ENCODE measurements around the gene IDI2. TPM values are rescaled to one million over a fixed set of nuclear protein-coding genes. Genes with fewer than 3 reads are reported as not detected.
A peak's percentile ranks its signal among the peaks of the same experiment; 100 is the strongest.

The IDI2 gene
- polyA plus RNA-seq, 2 of the 4 experiments (the other 2 are of a cell fraction) = not detected

DNA sequence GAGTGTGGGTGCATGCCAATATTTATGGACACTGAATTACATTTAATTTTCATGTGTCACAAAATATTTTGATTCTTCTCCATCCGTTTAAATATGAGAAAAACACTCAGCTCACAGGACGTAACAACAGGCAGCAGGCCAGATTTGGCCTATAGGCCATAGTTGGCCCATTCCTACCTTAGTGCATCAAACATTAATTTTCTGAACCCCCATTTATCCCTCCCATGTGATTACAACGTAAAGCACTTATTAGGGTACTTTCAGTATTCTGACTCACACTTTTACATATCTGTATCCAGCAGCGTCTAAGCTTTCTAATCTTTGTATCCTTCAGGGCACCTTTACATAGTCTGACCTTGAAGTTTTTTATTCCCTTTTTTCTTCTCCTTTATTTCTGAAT is 19.3 kb upstream of the IDI2 start:
- Histone ChIP-seq H3K9me3 (no peaks in the 10 kb centered on the region), H3K4me1 (peaks cover 5% of the 10 kb centered on the region; the same call in 1 of the 3 replicates), H3K27ac (no peak overlapping the region), H3K4me3 (no peak overlapping the region), H3K4me2 (no peak overlapping the region)
- DNase-seq (ENCODE audit: low read depth in 1 of 2, low spot score in 1 of 2) = no peak
- TF ChIP-seq MAFK (IDR thresholded peaks at IDR 0.05; ENCODE audit: partially characterized antibody) (no peak), HOXA7 (CRISPR knock-in tag; IDR thresholded peaks at IDR 0.05) (peak; percentile 87)
- ChIA-PET CTCF (interaction anchor here (1.0 kb wide), 1 partner anchor 9 kb away, joined by 3 read pairs; no protein-coding TSS in a partner anchor), POLR2A (no interaction called here)
- FAIRE-seq = no peak
- 87% methylated on average over 4 of the region's 4 CpGs for WGBS (ENCODE audit: missing lambda C conversion rate)
- ATAC-seq = no peak

DNA sequence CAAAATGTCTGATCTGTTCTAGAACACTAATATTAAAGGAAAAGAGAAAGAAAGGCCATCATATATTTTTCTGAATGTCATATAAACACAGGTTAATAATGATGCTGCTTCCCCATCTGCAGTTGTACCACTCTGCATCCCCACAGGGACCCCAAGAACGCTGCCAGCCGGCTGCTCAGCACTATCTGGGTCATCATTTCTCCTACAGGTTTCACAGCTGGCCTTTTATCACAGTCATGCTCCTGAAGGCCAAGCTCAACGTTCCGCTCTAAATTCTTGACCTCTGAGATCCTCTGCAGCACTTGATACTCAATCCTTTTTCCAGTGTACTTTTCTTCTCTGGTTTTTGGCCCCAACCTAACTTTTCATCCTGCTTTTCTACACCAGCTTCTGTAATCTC is 18.5 kb upstream of the IDI2 start:
- CTCF ChIA-PET = interaction anchor here (0.8 kb wide), 1 partner anchor 15 kb away, joined by 3 read pairs; no protein-coding TSS in a partner anchor
- TF ChIP-seq MAFK (IDR thresholded peaks at IDR 0.05; ENCODE audit: partially characterized antibody) (no peak), MYC (IDR thresholded peaks at IDR 0.05; ENCODE audit: borderline replicate concordance, low read length) (no peak), RAD21 (conservative IDR thresholded peaks at IDR 0.05 in 1 of 2, IDR thresholded peaks at IDR 0.05 in 1 of 2) (no peak), SMC3 (IDR thresholded peaks at IDR 0.05) (no peak)
- TF ChIP-seq, protein P1, sequence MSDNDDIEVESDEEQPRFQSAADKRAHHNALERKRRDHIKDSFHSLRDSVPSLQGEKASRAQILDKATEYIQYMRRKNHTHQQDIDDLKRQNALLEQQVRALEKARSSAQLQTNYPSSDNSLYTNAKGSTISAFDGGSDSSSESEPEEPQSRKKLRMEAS (IDR thresholded peaks at IDR 0.05) = no peak
- H3K4me3 ChIP-seq = no peak overlapping the region
- no peak overlapping the region for H3K27ac ChIP-seq
- H3K4me1 ChIP-seq = peaks cover 5% of the 10 kb centered on the region; the same call in 1 of the 3 replicates
- WGBS (ENCODE audit: missing lambda C conversion rate) = 90% methylated on average over 4 of the region's 4 CpGs
- DNase-seq (ENCODE audit: low read depth in 1 of 2, low spot score in 1 of 2) (no peak), FAIRE-seq (no peak), ATAC-seq (no peak)
- POLR2A ChIA-PET = no interaction called here
- no peaks in the 10 kb centered on the region for H3K9me3 ChIP-seq
- H3K4me2 ChIP-seq = no peak overlapping the region

GRCh38 chr10:1043532-1043995 is 17.9 kb upstream of the IDI2 start:
- CTCF ChIA-PET = no interaction called here
- TF ChIP-seq GATA3 (IDR thresholded peaks at IDR 0.05; ENCODE audit: borderline replicate concordance) = no peak
- TF ChIP-seq, protein P2, sequence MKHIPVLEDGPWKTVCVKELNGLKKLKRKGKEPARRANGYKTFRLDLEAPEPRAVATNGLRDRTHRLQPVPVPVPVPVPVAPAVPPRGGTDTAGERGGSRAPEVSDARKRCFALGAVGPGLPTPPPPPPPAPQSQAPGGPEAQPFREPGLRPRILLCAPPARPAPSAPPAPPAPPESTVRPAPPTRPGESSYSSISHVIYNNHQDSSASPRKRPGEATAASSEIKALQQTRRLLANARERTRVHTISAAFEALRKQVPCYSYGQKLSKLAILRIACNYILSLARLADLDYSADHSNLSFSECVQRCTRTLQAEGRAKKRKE (CRISPR knock-in tag; IDR thresholded peaks at IDR 0.05; ENCODE audit: low read depth) = no peak
- TF ChIP-seq, protein P1 (IDR thresholded peaks at IDR 0.05) = no peak
- no peak for TF ChIP-seq CHD2 (IDR thresholded peaks at IDR 0.05; ENCODE audit: low read length, partially characterized antibody)
- no peak for TF ChIP-seq EHF (CRISPR knock-in tag; IDR thresholded peaks at IDR 0.05)
- TF ChIP-seq POLR2AphosphoS2 (conservative IDR thresholded peaks at IDR 0.05; ENCODE audit: low read length) = no peak
- H3K9me3 ChIP-seq = no peaks in the 10 kb centered on the region
- POLR2A ChIA-PET = no interaction called here
- H3K4me3 ChIP-seq = no peak overlapping the region
- peaks cover 5% of the 10 kb centered on the region; the same call in 1 of the 3 replicates for H3K4me1 ChIP-seq
- H3K27ac ChIP-seq = no peak overlapping the region
- ATAC-seq = no peak
- FAIRE-seq = no peak
- H3K4me2 ChIP-seq = no peak overlapping the region
- no peak for DNase-seq (ENCODE audit: low read depth in 1 of 2, low spot score in 1 of 2)
- WGBS (ENCODE audit: missing lambda C conversion rate) = 91% methylated on average over 12 of the region's 12 CpGs

GRCh38 chr10:1041514-1041913 is 15.9 kb upstream of the IDI2 start:
- Histone ChIP-seq H3K27ac (no peak overlapping the region), H3K9me3 (no peaks in the 10 kb centered on the region), H3K4me3 (no peak overlapping the region), H3K4me2 (no peak overlapping the region), H3K4me1 (no peaks in the 10 kb centered on the region)
- ChIA-PET POLR2A (interaction anchor here (0.7 to 0.8 kb wide), 2 partner anchors 8 to 112 kb away, joined by 3 to 5 read pairs; partner anchors contain the start of gene IDI1), CTCF (no interaction called here)
- ATAC-seq = no peak
- no peak for FAIRE-seq
- WGBS (ENCODE audit: missing lambda C conversion rate) = 92% methylated on average over 9 of the region's 9 CpGs
- no peak for DNase-seq (ENCODE audit: low read depth in 1 of 2, low spot score in 1 of 2)
- TF ChIP-seq, protein P3, sequence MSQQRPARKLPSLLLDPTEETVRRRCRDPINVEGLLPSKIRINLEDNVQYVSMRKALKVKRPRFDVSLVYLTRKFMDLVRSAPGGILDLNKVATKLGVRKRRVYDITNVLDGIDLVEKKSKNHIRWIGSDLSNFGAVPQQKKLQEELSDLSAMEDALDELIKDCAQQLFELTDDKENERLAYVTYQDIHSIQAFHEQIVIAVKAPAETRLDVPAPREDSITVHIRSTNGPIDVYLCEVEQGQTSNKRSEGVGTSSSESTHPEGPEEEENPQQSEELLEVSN (IDR thresholded peaks at IDR 0.05; ENCODE audit: borderline replicate concordance, low read depth) = no peak
- TF ChIP-seq, protein P4, sequence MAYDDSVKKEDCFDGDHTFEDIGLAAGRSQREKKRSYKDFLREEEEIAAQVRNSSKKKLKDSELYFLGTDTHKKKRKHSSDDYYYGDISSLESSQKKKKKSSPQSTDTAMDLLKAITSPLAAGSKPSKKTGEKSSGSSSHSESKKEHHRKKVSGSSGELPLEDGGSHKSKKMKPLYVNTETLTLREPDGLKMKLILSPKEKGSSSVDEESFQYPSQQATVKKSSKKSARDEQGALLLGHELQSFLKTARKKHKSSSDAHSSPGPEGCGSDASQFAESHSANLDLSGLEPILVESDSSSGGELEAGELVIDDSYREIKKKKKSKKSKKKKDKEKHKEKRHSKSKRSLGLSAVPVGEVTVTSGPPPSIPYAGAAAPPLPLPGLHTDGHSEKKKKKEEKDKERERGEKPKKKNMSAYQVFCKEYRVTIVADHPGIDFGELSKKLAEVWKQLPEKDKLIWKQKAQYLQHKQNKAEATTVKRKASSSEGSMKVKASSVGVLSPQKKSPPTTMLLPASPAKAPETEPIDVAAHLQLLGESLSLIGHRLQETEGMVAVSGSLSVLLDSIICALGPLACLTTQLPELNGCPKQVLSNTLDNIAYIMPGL (CRISPR knock-in tag; IDR thresholded peaks at IDR 0.05; ENCODE audit: borderline replicate concordance) = no peak
- TF ChIP-seq, protein P5, sequence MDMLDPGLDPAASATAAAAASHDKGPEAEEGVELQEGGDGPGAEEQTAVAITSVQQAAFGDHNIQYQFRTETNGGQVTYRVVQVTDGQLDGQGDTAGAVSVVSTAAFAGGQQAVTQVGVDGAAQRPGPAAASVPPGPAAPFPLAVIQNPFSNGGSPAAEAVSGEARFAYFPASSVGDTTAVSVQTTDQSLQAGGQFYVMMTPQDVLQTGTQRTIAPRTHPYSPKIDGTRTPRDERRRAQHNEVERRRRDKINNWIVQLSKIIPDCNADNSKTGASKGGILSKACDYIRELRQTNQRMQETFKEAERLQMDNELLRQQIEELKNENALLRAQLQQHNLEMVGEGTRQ (IDR thresholded peaks at IDR 0.05) = no peak
- TF ChIP-seq PBX3 (IDR thresholded peaks at IDR 0.05) (no peak), SMC3 (IDR thresholded peaks at IDR 0.05) (no peak), TFCP2L1 (CRISPR knock-in tag; IDR thresholded peaks at IDR 0.05) (no peak), SREBF2 (IDR thresholded peaks at IDR 0.05) (no peak), HOXB13 (CRISPR knock-in tag; IDR thresholded peaks at IDR 0.05; ENCODE audit: low read depth) (no peak), MAFK (IDR thresholded peaks at IDR 0.05; ENCODE audit: partially characterized antibody) (no peak), EHMT2 (IDR thresholded peaks at IDR 0.05; ENCODE audit: low read depth) (no peak), NPAS2 (CRISPR knock-in tag; IDR thresholded peaks at IDR 0.05; ENCODE audit: borderline replicate concordance) (no peak), ELK1 (IDR thresholded peaks at IDR 0.05; ENCODE audit: low read depth, low read length) (no peak), MYC (IDR thresholded peaks at IDR 0.05; ENCODE audit: borderline replicate concordance, low read length) (no peak), HOXA7 (CRISPR knock-in tag; IDR thresholded peaks at IDR 0.05) (no peak), GATA3 (IDR thresholded peaks at IDR 0.05; ENCODE audit: borderline replicate concordance) (no peak), RCOR1 (IDR thresholded peaks at IDR 0.05; ENCODE audit: low read depth, low read length) (no peak)

Data from A549 (cell line).